NCI-H2171 (cell line): Measurements from ENCODE around the gene CAMTA1.

ENCODE experiments used
- DNase-seq: peaks from one replicate; lab custom pipeline; 2025; lab: John Stamatoyannopoulos, UW

Gene CAMTA1

GRCh38 chr1:7517611-7518330 is 732.5 kb downstream of the CAMTA1 start:
- DNase-seq, result no peak

- no peak for DNase-seq
These were observed 733.2 kb downstream of the CAMTA1 start for GRCh38 chr1:7518411-7518810.

GRCh38 chr1:7519181-7519860 is 734.1 kb downstream of the CAMTA1 start:
- no peak for DNase-seq

GRCh38 chr1:7519861-7520395 is 734.7 kb downstream of the CAMTA1 start:
- DNase-seq, result no peak

GRCh38 chr1:7520496-7520895 is 735.2 kb downstream of the CAMTA1 start:
- no peak for DNase-seq

- no peak for DNase-seq
These were observed 739.4 kb downstream of the CAMTA1 start for GRCh38 chr1:7524341-7525337.

GRCh38 chr1:7525338-7526063 is 740.2 kb downstream of the CAMTA1 start:
- no peak for DNase-seq

GRCh38 chr1:7526196-7526866 is 741.1 kb downstream of the CAMTA1 start:
- DNase-seq, result no peak

- DNase-seq, result no peak
These were observed 741.8 kb downstream of the CAMTA1 start for GRCh38 chr1:7526867-7527732.

- DNase-seq, result no peak
These were observed 742.4 kb downstream of the CAMTA1 start for GRCh38 chr1:7527733-7528045.

GRCh38 chr1:7528386-7529198 is 743.3 kb downstream of the CAMTA1 start:
- no peak for DNase-seq

GRCh38 chr1:7529917-7530316 is 744.7 kb downstream of the CAMTA1 start:
- DNase-seq, result no peak

GRCh38 chr1:7531562-7532340 is 746.5 kb downstream of the CAMTA1 start:
- DNase-seq, result no peak

GRCh38 chr1:7533006-7533405 is 747.8 kb downstream of the CAMTA1 start:
- no peak for DNase-seq

GRCh38 chr1:7534061-7534825 is 749.0 kb downstream of the CAMTA1 start:
- DNase-seq, result no peak

GRCh38 chr1:7535016-7535415 is 749.8 kb downstream of the CAMTA1 start:
- DNase-seq, result no peak
